ENCODE measurements around the gene SEC23IP.

GRCh38 chr10:119973281-119973680, 80.8 kb downstream of the SEC23IP start:
- TF ChIP-seq, protein P1, sequence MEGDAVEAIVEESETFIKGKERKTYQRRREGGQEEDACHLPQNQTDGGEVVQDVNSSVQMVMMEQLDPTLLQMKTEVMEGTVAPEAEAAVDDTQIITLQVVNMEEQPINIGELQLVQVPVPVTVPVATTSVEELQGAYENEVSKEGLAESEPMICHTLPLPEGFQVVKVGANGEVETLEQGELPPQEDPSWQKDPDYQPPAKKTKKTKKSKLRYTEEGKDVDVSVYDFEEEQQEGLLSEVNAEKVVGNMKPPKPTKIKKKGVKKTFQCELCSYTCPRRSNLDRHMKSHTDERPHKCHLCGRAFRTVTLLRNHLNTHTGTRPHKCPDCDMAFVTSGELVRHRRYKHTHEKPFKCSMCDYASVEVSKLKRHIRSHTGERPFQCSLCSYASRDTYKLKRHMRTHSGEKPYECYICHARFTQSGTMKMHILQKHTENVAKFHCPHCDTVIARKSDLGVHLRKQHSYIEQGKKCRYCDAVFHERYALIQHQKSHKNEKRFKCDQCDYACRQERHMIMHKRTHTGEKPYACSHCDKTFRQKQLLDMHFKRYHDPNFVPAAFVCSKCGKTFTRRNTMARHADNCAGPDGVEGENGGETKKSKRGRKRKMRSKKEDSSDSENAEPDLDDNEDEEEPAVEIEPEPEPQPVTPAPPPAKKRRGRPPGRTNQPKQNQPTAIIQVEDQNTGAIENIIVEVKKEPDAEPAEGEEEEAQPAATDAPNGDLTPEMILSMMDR (IDR thresholded peaks at IDR 0.05; ENCODE audit: extremely low read depth in 1 of 2, insufficient read depth in 1 of 2, low read depth in 1 of 2, low read length in 2 of 2): no peak
- TF ChIP-seq POLR2A (IDR thresholded peaks at IDR 0.05; ENCODE audit: low read depth, low read length): no peak
- no peak for TF ChIP-seq POLR2AphosphoS5 (IDR thresholded peaks at IDR 0.05; ENCODE audit: insufficient read depth, low read depth, low read length)
- TF ChIP-seq, protein P2, sequence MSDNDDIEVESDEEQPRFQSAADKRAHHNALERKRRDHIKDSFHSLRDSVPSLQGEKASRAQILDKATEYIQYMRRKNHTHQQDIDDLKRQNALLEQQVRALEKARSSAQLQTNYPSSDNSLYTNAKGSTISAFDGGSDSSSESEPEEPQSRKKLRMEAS (IDR thresholded peaks at IDR 0.05; ENCODE audit: insufficient read depth, insufficient read length): no peak
- no peak for TF ChIP-seq EZH2 (IDR thresholded peaks at IDR 0.05; ENCODE audit: borderline replicate concordance, low read depth, low read length, severe bottlenecking)
- TF ChIP-seq JUN (IDR thresholded peaks at IDR 0.05; ENCODE audit: borderline replicate concordance, insufficient read depth, insufficient read length, low read depth): no peak
- no peak for TF ChIP-seq FOS (IDR thresholded peaks at IDR 0.05; ENCODE audit: borderline replicate concordance, insufficient read depth, low read length)
- TF ChIP-seq MYC (IDR thresholded peaks at IDR 0.05; ENCODE audit: low read depth, low read length): no peak
- no peak for TF ChIP-seq GATA2 (IDR thresholded peaks at IDR 0.05; ENCODE audit: insufficient read depth, insufficient read length, low read depth, low read length)

Data from endothelial cell of umbilical vein (primary cell).